Keratinocyte (primary cell): ENCODE measurements around the gene SAMD4B.

Experiments
- CTCF ChIP-seq, 3 experiments: IDR thresholded peaks in 1 of 3; conservative IDR thresholded peaks in 1 of 3; optimal IDR thresholded peaks in 1 of 3; 2 replicates in 2 of 3; 3 replicates in 1 of 3; pipeline versions ENCODE3 to v1.5.1; 2011; ENCODE audit warnings: low read length in 3 of 3, mild to moderate bottlenecking in 3 of 3, moderate library complexity in 2 of 3, control low read depth in 1 of 3, inconsistent platforms in 1 of 3; ENCODE audit not compliant: insufficient read depth in 2 of 3; ENCODE audit errors: extremely low read depth in 1 of 3
- EZH2 ChIP-seq: IDR thresholded peaks from one replicate; pipeline ENCODE4 v1.6.1; 2012; ENCODE audit warnings: inconsistent platforms, mild to moderate bottlenecking, low read length, moderate library complexity

DNA sequence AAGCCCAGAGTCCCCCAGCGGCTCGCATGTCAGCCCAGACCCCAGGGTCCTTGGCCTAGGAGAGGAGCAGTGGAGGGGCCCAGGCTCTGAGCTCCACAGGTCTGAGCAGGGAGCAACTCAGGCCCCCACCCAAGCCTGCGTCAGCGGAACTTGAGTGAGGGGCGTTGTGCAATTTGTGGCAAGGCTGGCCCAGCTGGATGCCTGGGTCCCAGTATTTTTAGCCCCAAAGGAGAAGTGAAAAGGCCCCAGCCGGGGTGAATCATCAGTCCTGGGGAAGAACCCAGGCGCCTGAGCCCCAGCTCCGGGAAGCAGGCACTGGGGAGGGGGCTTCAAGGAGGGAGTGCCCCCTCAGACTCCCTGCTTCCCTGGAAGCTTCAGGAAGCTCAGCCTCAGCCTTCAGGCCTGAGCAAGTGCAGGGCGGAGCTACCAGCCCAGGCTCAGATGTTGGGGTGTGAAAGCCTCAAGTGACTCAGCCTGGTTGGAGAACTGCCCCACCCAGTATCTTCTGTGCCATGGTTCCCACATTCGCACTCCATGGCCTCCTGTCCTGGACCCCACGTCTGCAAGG lies 56.2 kb downstream of the SAMD4B start:
- no peak for TF ChIP-seq CTCF (optimal IDR thresholded peaks at IDR 0.05 in 1 of 3, IDR thresholded peaks at IDR 0.05 in 1 of 3, conservative IDR thresholded peaks at IDR 0.05 in 1 of 3; ENCODE audit: extremely low read depth in 1 of 3, insufficient read depth in 2 of 3, low read length in 3 of 3)
- no peak for TF ChIP-seq EZH2
